Loucy (cell line): ENCODE results near the gene SLC29A1.

Experiments used
- H2AFZ ChIP-seq: fragments of 200-600 bp; sonication (generic); 2 replicates; pipeline ENCODE4 v1.6.0; 2016; ENCODE audit warnings: antibody characterized with exemption, mild to moderate bottlenecking, low read length, moderate library complexity
- H3F3A ChIP-seq: fragments of 200-600 bp; 2 replicates; pipeline ENCODE4 v1.6.0; 2016; ENCODE audit warnings: antibody characterized with exemption, low read depth, mild to moderate bottlenecking
- H3K27me3 ChIP-seq: fragments of 200-600 bp; sonication (generic); 2 replicates; pipeline ENCODE4 v1.6.1; 2014; ENCODE audit warnings: low read length, mild to moderate bottlenecking; ENCODE audit not compliant: insufficient read depth, poor library complexity, severe bottlenecking
- H3K36me3 ChIP-seq: fragments of 200-600 bp; sonication (generic); 2 replicates; pipeline ENCODE4 v1.6.1; 2016; ENCODE audit warnings: low read length; ENCODE audit not compliant: insufficient read depth
- H3K4me1 ChIP-seq: fragments of 200-600 bp; sonication (generic); 2 replicates; pipeline ENCODE4 v1.5.1; 2014; ENCODE audit warnings: low read length, mild to moderate bottlenecking; ENCODE audit not compliant: insufficient read depth, poor library complexity, severe bottlenecking
- H3K4me2 ChIP-seq: fragments of 200-600 bp; sonication (generic); 2 replicates; pipeline ENCODE4 v1.6.0; 2014; ENCODE audit warnings: antibody characterized with exemption, low read length, low read depth, mild to moderate bottlenecking; ENCODE audit not compliant: poor library complexity, severe bottlenecking
- H3K4me3 ChIP-seq: fragments of 200-600 bp; sonication (generic); 2 replicates; pipeline ENCODE4 v1.5.1; 2014; ENCODE audit warnings: low read length, mild to moderate bottlenecking, mixed read lengths; ENCODE audit not compliant: poor library complexity, severe bottlenecking
- H3K79me2 ChIP-seq: fragments of 200-600 bp; sonication (generic); 2 replicates; pipeline ENCODE4 v1.6.1; 2014; ENCODE audit warnings: low read length; ENCODE audit not compliant: insufficient read depth
- H3K9ac ChIP-seq: fragments of 200-600 bp; sonication (generic); 2 replicates; pipeline ENCODE4 v1.6.0; 2014; ENCODE audit warnings: mild to moderate bottlenecking, low read depth, low read length, moderate library complexity; ENCODE audit not compliant: poor library complexity, severe bottlenecking
- H3K9me2 ChIP-seq: fragments of 200-600 bp; sonication (generic); replicated peaks from 2 replicates; pipeline ENCODE4 v1.6.1; 2016; ENCODE audit warnings: low read depth, low read length, mixed read lengths
- H3K9me3 ChIP-seq: fragments of 200-600 bp; sonication (generic); 2 replicates; pipeline ENCODE4 v1.6.1; 2014; ENCODE audit warnings: mild to moderate bottlenecking, antibody characterized with exemption, low read length, low read depth; ENCODE audit not compliant: insufficient read depth
- H4K20me1 ChIP-seq: fragments of 200-600 bp; sonication (generic); 2 replicates; pipeline ENCODE4 v1.6.0; 2014; ENCODE audit warnings: antibody characterized with exemption, low read length, mild to moderate bottlenecking; ENCODE audit not compliant: insufficient read depth, poor library complexity, severe bottlenecking
- CTCF ChIP-seq: fragments of 200-600 bp; sonication (generic); conservative IDR thresholded peaks from 2 replicates; pipeline ENCODE4 v1.5.1; 2014; ENCODE audit warnings: mild to moderate bottlenecking, antibody characterized with exemption, low read length
- EZH2phosphoT487 ChIP-seq: fragments of 200-600 bp; IDR thresholded peaks from 2 replicates; pipeline ENCODE4 v1.6.1; 2018; ENCODE audit warnings: antibody characterized with exemption, mild to moderate bottlenecking, moderate library complexity, borderline replicate concordance

Gene SLC29A1

DNA sequence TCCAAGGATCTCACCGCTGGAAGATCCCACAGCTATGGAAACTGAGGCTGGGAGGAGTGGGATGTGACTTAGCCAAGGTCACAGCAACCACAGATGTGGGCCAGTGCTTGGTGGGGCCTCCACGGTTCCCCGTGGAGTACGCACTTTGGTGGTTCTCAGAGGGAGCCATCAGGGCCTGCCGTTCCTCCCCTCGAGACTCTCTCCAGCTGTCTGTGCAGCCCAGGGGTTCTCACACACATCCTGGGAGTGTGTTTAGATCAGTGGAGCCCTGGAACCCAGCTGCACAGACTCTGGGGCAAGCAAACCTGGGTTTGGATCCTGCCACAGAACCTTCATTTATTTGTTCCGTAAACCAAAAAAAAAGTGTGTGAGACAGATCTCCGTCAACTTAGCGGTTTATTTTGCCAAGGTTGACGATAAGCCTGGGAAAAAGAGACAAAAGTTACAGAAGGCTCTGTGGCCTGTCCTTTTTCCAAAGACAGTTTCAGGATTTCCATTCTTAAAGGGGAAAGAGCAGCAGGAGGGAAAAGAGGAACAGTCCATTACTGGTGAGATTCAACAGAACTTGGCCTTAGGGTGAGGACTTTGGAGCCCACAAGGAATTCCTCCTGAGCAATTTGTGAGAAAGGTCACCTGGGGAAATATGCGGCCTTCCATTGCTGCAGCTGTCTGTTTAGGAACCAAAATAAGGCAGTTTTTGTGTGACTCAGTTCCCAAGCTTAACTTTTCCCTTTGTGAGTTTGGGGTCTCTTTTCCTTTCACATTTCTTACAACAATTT lies 20.2 kb upstream of the SLC29A1 start:
- no peaks in the 10 kb centered on the region for H3K36me3 ChIP-seq
- H2AFZ ChIP-seq: no peak overlapping the region
- H3F3A ChIP-seq: no peaks in the 10 kb centered on the region
- H3K9me3 ChIP-seq: no peaks in the 10 kb centered on the region
- no peaks in the 10 kb centered on the region for H3K79me2 ChIP-seq
- H3K4me2 ChIP-seq: no peak overlapping the region
- peaks cover 26% of the 10 kb centered on the region for H3K4me1 ChIP-seq
- H3K4me3 ChIP-seq: no peak overlapping the region
- H4K20me1 ChIP-seq: no peaks in the 10 kb centered on the region
- TF ChIP-seq EZH2phosphoT487: no peak
- no peak for TF ChIP-seq CTCF
- H3K9me2 ChIP-seq: no peaks in the 10 kb centered on the region
- no peak overlapping the region for H3K9ac ChIP-seq
- H3K27me3 ChIP-seq: no peaks in the 10 kb centered on the region

DNA sequence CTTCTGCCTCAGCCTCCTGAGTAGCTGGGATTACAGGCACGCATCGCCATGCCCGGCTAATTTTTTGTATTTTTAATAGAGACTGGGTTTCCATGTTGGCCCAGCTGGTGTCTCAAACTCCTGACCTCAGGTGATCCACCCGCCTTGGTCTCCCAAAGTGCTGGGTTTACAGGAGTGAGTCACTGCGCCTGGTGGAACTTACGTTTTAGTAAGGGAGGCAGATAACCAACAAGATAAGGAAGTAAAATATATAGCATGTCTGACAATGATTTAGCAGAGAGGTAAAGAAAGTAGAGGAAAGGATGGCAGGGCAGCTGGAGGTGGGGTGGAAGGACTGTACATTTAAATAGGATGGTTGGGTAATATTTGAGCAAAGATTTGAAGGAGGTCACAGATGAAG lies 19.4 kb upstream of the SLC29A1 start:
- Histone ChIP-seq H3K9ac (no peak overlapping the region), H3K9me3 (no peaks in the 10 kb centered on the region), H3K36me3 (no peaks in the 10 kb centered on the region), H2AFZ (no peak overlapping the region), H3K79me2 (no peaks in the 10 kb centered on the region), H3K4me1 (peaks cover 26% of the 10 kb centered on the region), H3F3A (no peaks in the 10 kb centered on the region), H3K9me2 (no peaks in the 10 kb centered on the region), H3K4me2 (no peak overlapping the region), H4K20me1 (no peaks in the 10 kb centered on the region), H3K27me3 (no peaks in the 10 kb centered on the region), H3K4me3 (no peak overlapping the region)
- TF ChIP-seq CTCF: no peak
- TF ChIP-seq EZH2phosphoT487: no peak

- Histone ChIP-seq H3K79me2 (no peaks in the 10 kb centered on the region), H3K27me3 (no peaks in the 10 kb centered on the region), H3K36me3 (no peaks in the 10 kb centered on the region), H3K9me3 (no peaks in the 10 kb centered on the region), H3K9me2 (no peaks in the 10 kb centered on the region), H3K4me3 (no peak overlapping the region), H3K9ac (no peak overlapping the region), H3K4me1 (peaks cover 11% of the 10 kb centered on the region), H3F3A (no peaks in the 10 kb centered on the region), H3K4me2 (no peak overlapping the region), H4K20me1 (no peaks in the 10 kb centered on the region), H2AFZ (no peak overlapping the region)
- TF ChIP-seq CTCF (no peak), EZH2phosphoT487 (no peak)
These were observed 15.4 kb upstream of the SLC29A1 start for GRCh38 chr6:44207966-44208365.
